SKM-1 (cell line): ENCODE data around the gene EDDM13.
"Not testable (repeated sequence)": the region's sequence is repeated elsewhere in the genome, so short reads cannot be mapped to it uniquely, and the experiment has no call there.

Experiments used
- DNase-seq: peaks from one replicate; lab custom pipeline; 2025; ENCODE audit not compliant: unreplicated experiment; lab: John Stamatoyannopoulos, UW

The EDDM13 gene

GRCh38 chr19:56272161-56272798, at the start of gene EDDM13:
Gene EDDM13, plus strand, starts transcription at chr19:56272748. Its CDS starts 87 bp downstream, at chr19:56272835.
- DNase-seq, result no peak

GRCh38 chr19:56222901-56223300, 49.6 kb upstream of the EDDM13 start:
- no peak for DNase-seq

- no peak for DNase-seq
These were observed 49.1 kb upstream of the EDDM13 start for GRCh38 chr19:56223481-56223880.

- DNase-seq, result no peak
These were observed 27.3 kb upstream of the EDDM13 start for GRCh38 chr19:56245121-56245740.

GRCh38 chr19:56245764-56246163, 26.8 kb upstream of the EDDM13 start:
- not testable (repeated sequence) for DNase-seq

- not testable (repeated sequence) for DNase-seq
These were observed 23.7 kb upstream of the EDDM13 start for GRCh38 chr19:56248736-56249338.

GRCh38 chr19:56252699-56253422, 19.7 kb upstream of the EDDM13 start:
- DNase-seq, result no peak

GRCh38 chr19:56253737-56254136, 18.8 kb upstream of the EDDM13 start:
- peak; percentile 7 for DNase-seq

- no peak for DNase-seq
These were observed 14.3 kb upstream of the EDDM13 start for GRCh38 chr19:56258272-56258671.

- DNase-seq, result no peak
These were observed 11.4 kb upstream of the EDDM13 start for GRCh38 chr19:56261145-56261544.

GRCh38 chr19:56261932-56262331, 10.6 kb upstream of the EDDM13 start:
- DNase-seq, result not testable (repeated sequence)

GRCh38 chr19:56263319-56263718, 9.2 kb upstream of the EDDM13 start:
- DNase-seq, result no peak

GRCh38 chr19:56266051-56266450, 6.5 kb upstream of the EDDM13 start:
- no peak for DNase-seq

GRCh38 chr19:56269348-56269747, 3.2 kb upstream of the EDDM13 start:
- no peak for DNase-seq

GRCh38 chr19:56270676-56271075, 1.9 kb upstream of the EDDM13 start:
- peak; percentile 45 for DNase-seq

- no peak for DNase-seq
These were observed 1.4 kb upstream of the EDDM13 start for GRCh38 chr19:56271151-56271550.

GRCh38 chr19:56273563-56274117, 1.1 kb downstream of the EDDM13 start:
- no peak for DNase-seq

GRCh38 chr19:56282809-56283208, 10.3 kb downstream of the EDDM13 start:
- no peak for DNase-seq

- no peak for DNase-seq
These were observed 12.2 kb downstream of the EDDM13 start for GRCh38 chr19:56284746-56285145.

- DNase-seq, result no peak
These were observed 17.6 kb downstream of the EDDM13 start for GRCh38 chr19:56290104-56290503.

GRCh38 chr19:56291867-56292266, 19.3 kb downstream of the EDDM13 start:
- DNase-seq, result no peak
